ENCODE measurements around the gene ROR2.

- no peak for TF ChIP-seq SIN3A (IDR thresholded peaks at IDR 0.05; ENCODE audit: borderline replicate concordance, insufficient read depth, low read length)
- TF ChIP-seq POLR2AphosphoS5 (IDR thresholded peaks at IDR 0.05; ENCODE audit: low read depth, low read length): no peak
- no peak for TF ChIP-seq REST (IDR thresholded peaks at IDR 0.05; ENCODE audit: insufficient read depth in 1 of 2, low read depth in 2 of 2, low read length in 2 of 2)
- no peak for TF ChIP-seq TAF1 (IDR thresholded peaks at IDR 0.05; ENCODE audit: borderline replicate concordance, insufficient read depth, low read length)
Measured at GRCh38 chr9:91896513-91897121, 53.4 kb downstream of the ROR2 start.
